Left renal pelvis (tissue), 4 donors: Measurements from ENCODE around the gene RNASET2. TPM values are rescaled to one million over a fixed set of nuclear protein-coding genes. Genes with fewer than 3 reads are reported as not detected.
"Not testable (repeated sequence)": the region's sequence is repeated elsewhere in the genome, so short reads cannot be mapped to it uniquely, and the experiment has no call there.

ENCODE experiments used
- DNase-seq, 4 donors: peaks; one replicate each; pipeline ENCODE4 v3.0.0-alpha.2; 2013; ENCODE audit warnings: low read depth in 4 of 4, low spot score in 3 of 4
- polyA plus RNA-seq, 4 donors: library from polyadenylated mRNA; unstranded; fragments of 120-200 nt; gene quantifications; one replicate each; pipeline ENCODE4 v1.2.1, GENCODE V29; 2013; ENCODE audit not compliant: insufficient read length in 4 of 4

RNASET2 gene
- polyA plus RNA-seq, 4 donors: 42.1 to 69.5 (median 58.9) TPM

DNA sequence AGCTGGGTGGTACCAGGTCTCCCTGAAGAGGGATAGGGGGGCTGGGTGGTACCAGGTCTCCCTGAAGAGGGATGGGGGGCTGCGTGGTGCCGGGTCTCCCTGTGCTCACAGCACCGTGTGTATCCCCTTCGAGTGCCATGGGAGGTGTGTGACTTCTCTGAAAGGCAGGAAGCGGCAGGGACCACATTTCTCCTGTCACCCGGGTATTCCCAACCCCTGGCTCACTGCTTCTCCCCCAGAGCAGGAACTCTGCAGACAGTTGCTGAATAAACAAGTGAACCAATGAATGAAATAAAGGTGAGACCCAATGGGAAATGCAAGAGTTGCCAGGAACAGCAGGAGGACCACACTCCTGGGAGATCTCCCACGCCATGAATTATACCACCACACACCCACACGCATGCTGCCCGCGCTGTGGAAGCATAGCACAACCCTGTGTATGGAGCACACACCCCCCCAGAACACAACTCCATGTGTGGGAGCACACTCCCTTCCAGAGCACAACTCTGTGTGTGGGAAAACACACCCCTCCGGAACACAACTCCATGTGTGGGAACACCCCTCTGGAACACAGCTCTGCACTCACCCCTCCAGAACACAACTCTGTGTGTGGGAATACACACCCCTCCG lies 50.7 kb downstream of the RNASET2 start:
- DNase-seq: no peak

DNA sequence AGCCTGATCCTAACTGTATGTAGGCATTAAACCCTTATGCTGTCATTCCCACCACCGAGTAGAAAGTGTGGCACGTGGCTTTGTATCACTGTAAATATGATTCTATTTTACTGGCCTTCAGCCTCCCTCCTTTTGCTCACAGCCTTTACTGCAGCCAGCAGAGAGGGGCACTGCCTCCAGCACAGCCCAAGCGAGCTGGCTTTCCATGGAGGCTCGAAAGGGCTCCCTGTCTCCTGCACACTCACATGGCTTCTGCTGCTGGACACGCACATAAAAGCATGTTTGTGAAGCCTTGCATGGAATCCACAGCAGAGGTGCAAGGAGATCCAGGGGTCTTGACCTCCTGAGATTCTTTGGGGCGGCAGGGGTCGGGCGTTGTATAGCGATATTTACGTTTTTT lies 51.3 kb downstream of the RNASET2 start:
- DNase-seq: no peak

DNA sequence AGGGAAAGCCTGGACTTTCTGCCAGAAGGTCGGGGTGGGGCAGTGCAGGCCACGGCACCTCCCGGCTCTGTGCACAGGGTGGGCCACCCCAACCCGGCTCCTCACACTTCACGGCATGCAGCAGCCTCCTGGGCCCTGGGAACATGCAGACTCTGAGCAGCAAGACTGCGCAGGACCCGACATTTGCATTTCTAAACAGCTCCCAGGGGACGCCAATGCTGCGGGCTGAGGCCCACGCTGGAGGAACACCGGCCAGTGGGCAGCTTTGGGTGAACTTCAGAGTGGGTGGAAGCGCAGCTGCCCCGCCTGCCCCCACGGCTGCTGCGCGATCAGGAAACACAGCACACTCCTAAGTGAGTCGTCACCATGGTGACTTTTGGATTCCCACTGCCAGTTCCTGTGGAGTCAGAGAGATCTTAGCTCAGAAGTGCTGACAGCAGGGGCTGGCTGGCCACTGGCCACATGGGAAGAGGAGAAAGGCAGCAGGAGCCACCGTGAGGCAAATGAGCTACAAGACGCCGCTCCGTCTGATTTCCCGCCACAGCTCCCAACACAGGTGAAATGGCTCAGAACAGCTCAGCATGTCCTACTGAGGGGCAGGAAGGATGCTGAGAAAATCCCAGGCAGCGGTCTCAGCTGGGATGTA lies 52.1 kb downstream of the RNASET2 start:
- DNase-seq: no peak

DNA sequence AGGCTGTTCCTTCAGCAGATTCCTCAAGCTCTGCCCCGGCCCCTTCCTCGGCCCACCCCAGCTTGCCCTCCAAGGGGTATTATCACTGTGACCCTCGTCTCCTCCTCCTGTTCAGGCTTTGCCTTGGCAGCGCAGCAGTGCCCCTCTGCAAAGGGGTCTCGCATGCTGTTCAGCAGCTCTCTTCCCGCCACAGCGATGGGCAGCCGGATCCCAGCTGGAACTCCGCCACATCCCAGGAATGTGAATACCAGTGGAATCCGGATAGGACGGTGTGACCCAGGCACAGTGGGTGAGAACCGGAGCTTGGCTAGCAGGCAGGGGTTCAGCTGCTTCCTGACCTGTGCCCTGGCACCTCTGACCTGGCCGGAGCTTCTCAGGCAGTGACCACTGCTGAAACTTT lies 52.9 kb downstream of the RNASET2 start:
- no peak for DNase-seq

DNA sequence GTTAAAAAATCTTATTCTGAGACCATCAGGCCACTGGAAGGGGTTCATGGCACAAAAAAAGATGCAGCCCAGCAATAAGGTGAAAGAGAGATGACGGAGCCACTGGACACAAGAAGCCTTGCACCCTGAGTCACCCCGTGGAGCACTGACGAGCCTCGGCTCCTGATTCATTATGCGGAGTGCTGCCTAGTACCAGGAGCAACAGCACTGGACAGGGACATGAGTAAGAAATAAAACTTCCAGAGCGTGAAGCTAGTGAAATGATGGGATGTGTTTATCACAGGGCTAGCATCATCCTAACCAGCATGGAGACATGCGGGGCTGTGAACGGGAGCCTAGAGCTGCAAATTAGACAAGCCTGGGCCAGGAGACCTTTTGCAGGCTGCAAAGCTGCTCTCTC lies 53.3 kb downstream of the RNASET2 start:
- DNase-seq: no peak

DNA sequence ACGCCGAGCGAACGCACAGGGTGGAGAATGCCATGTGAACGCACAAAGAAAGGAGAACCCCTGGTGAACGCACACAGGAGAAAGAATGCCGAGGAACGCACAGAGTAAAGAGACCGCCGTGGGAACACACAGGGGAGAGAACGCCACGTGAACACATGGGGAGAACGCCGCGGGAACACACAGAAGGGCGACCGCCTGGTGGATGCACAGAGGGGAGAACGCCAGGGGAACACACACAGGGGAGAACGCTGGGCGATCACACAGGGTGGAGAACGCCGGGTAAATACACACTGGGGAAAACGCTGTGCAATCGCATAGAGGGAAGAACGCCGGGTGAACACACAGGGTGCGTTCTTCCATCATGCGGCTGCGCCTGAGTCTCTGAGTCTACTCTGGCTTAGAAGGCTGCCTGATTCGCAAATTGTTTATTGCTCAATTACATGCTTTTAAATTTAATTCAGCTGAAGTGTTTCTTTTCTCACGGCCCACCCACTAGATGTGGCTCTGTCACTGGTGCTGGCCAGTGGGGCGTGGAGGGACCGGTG lies 54.1 kb downstream of the RNASET2 start:
- DNase-seq: no peak

DNA sequence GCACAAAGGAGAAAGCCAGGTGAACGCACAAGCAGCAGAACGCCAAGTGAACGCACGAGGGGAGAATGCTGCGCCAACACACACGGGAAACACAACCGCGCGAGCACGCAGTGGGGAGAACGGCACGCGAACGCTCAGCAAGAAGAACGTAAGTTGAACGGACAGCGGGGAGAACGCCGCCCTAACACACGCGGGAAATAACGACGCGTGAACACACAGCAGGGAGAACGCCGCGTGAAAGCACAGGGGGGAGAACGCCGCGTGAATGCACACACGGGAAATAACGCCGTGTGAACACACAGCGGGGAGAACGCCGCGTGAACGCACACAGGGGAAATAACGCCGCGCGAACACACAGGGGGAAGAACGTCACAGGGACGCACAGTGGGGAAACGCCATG lies 54.7 kb downstream of the RNASET2 start:
- DNase-seq: no peak

DNA sequence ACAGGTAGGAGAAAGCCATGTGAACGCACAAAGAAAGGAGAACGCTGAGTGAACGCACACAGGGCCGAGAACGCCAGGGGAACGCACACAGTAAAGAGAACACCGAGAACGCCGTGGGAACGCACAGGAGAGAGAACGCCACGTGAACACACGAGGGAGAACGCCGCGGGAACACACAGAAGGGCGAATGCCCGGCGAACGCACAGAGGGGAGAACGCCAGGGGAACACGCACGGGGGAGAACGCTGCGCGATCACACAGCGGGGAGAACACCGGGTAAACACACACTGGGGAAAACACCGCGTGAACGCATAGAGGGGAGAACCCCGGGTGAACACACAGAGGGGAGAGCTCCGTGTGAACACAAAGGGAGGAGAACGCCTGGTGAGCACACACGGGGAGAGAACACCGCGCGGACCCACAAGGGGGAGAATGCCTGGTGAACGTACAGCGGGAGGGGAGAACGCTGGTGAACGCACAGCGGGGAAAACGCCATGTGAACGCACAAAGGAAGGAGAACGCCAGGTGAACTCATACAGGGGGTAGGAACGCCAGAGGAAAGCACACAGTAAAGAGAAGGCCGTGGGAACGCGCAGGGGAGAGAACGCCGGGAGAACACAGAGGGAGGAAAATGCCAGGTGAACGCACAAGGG lies 55.3 kb downstream of the RNASET2 start:
- no peak for DNase-seq

DNA sequence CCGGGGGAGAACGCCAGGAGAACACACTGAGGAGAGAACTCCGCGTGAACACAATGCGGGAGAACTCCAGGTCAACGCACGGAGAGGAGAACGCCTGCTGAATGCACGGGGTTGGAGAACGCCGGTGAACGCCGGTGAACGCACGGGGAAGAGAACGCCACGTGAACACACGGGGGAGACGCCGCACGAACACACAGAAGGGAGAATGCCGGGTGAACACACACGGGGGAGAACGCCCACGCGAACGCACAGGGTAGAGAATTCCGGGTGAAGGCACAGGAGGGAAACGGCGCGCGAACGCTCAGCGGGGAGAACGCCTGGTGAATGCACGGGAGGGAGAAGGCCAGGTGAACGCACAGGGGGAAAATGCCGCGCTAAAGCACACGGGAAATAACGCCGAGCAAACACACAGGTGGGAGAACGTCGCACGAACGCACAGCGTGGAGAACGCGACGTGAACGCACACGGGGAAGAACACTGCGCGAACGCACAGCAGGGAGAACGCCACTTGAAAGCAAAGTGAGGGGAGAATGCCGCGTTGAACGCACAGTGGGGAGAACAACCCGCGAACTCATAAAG lies 56.1 kb downstream of the RNASET2 start:
- no peak for DNase-seq

DNA sequence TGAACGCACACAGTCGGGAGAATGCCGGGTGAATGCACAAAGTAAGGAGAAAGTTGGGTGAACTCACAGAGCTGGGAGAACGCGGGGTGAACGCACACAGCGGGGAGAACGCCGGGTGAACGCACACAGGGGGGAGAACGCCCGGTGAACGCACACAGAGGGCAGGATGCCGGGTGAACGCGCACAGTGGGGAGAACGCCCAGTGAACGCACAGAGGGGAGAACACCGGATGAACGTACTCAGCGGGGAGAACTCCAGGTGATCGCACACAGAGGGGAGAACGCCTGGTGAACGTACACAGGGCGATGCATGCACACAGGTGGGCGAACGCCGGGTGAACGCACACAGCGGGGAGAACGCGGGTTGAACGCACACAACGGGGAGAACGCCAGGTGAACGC lies 57.4 kb downstream of the RNASET2 start:
- no peak for DNase-seq

DNA sequence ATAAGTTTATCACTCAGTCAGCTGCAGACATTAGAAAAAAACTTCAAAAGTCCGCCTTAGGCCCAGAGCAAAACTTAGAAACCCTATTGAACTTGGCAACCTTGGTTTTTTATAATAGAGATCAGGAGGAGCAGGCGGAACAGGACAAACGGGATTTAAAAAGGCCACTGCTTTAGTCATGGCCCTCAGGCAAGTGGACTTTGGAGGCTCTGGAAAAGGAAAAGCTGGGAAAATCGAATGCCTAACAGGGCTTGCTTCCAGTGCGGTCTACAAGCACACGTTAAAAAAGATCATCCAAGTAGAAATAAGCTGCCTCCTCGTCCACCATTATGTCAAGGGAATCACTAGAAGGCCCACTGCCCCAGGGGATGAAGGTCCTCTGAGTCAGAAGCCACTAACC lies 61.7 kb downstream of the RNASET2 start:
- DNase-seq: not testable (repeated sequence)

DNA sequence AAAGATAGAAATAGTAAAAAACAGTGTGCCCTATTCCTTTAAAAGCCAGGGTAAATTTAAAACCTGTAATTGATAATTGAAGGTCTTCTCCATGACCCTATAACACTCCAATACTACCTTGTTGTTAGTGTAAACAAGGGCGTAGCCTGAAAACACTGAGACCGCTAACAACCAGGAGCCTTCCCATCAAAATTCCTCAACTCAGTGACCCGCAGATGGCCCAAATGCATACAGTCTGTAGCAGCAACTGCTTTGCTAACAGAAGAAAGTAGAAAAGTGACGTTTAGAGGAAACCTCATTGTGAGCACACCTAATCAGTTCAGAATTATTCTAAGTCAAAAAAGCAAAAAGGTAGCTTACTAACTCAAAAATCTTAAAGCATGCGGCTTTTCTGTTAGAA lies 63.9 kb downstream of the RNASET2 start:
- DNase-seq: not testable (repeated sequence)

DNA sequence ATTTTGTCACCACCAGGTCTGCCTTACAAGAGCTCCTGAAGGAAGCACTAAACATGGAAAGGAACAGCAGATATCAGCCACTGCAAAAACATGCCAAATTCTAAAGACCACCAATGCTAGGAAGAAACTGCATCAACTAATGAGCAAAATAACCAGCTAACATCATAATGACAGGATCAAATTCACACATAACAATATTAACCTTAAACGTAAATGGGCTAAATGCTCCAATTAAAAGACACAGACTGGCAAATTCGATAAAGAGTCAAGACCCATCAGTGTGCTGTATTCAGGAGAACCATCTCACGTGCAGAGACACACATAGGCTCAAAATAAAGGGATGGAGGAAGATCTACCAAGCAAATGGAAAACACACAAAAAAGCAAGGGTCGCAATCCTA lies 69.6 kb downstream of the RNASET2 start:
- not testable (repeated sequence) for DNase-seq

DNA sequence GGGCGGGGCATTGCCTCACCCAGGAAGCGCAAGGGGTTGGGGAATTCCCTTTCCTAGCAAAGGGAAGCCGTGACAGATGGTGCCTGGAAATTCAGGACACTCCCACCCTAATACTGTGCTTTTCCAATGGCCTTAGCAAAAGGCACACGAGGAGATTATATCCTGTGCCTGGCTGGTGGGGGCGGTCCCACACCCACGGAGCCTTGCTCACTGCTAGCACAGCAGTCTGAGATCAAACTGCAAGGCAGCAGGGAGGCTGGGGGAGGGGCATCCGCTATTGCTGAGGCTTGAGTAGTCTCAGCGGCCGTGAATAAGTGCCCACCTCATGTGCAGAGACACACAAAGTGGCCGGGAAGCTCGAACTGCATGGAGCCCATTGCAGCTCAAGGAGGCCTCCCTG lies 71.4 kb downstream of the RNASET2 start:
- DNase-seq: not testable (repeated sequence)

DNA sequence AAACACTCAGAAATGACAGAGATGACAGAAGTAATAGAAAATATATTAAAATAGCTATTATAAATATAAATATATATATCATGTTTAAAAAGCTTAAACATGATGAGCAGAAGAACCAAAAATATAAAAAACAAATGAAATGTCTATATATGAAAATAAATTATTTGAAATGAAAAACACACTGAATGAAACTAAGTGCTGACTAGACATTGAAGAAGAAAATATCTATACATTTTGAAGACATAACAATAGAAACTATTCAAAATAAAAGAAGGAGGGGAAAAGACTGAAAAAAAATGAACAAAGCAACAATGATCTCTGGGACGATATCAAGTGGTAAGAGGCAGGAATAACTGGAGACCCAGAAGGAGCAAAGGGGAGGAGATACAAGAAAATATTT lies 76.8 kb downstream of the RNASET2 start:
- DNase-seq: no peak

Other genes with a start within 250 kb of the RNASET2 start
- gene CEP43, start 42.8 kb upstream of the RNASET2 start, polyA plus RNA-seq: 10 to 100 TPM; 26.4 to 46.7 (median 33.0) TPM
- not detected for gene CCR6, start 166.5 kb upstream of the RNASET2 start, polyA plus RNA-seq
- not detected for gene GPR31, start 201.4 kb upstream of the RNASET2 start, polyA plus RNA-seq